ENCODE data around the gene C3orf52.
A peak's percentile ranks its signal among the peaks of the same experiment; 100 is the strongest.

The C3orf52 gene

GRCh38 chr3:112086875-112087524, 811 bp downstream of the C3orf52 start:
- DNase-seq = no peak

- DNase-seq = no peak
Measured at GRCh38 chr3:112087746-112088145, 1.6 kb downstream of the C3orf52 start.

GRCh38 chr3:112088944-112089343, 2.8 kb downstream of the C3orf52 start:
- DNase-seq = no peak

GRCh38 chr3:112089956-112090886, 4.0 kb downstream of the C3orf52 start:
- peak; percentile 51 for DNase-seq

GRCh38 chr3:112090887-112091586, 4.8 kb downstream of the C3orf52 start:
- peak; percentile 26 for DNase-seq

- DNase-seq = no peak
Measured at GRCh38 chr3:112092496-112093179, 6.4 kb downstream of the C3orf52 start.

GRCh38 chr3:112093180-112093522, 7.0 kb downstream of the C3orf52 start:
- no peak for DNase-seq

- no peak for DNase-seq
Measured at GRCh38 chr3:112095731-112096130, 9.5 kb downstream of the C3orf52 start.

GRCh38 chr3:112096176-112096575, 10.0 kb downstream of the C3orf52 start:
- DNase-seq = no peak

- DNase-seq = peak; percentile 80
Measured at GRCh38 chr3:112097378-112097777, 11.2 kb downstream of the C3orf52 start.

GRCh38 chr3:112101916-112102315, 15.7 kb downstream of the C3orf52 start:
- no peak for DNase-seq

- no peak for DNase-seq
Measured at GRCh38 chr3:112104774-112105173, 18.6 kb downstream of the C3orf52 start.

- peak; percentile 47 for DNase-seq
Measured at GRCh38 chr3:112109322-112109721, 23.1 kb downstream of the C3orf52 start.

- peak; percentile 88 for DNase-seq
Measured at GRCh38 chr3:112111785-112112402, 25.7 kb downstream of the C3orf52 start.

- no peak for DNase-seq
Measured at GRCh38 chr3:112114576-112115160, 28.5 kb downstream of the C3orf52 start.

GRCh38 chr3:112115161-112115739, 29.1 kb downstream of the C3orf52 start:
- DNase-seq = no peak

GRCh38 chr3:112115806-112116383, 29.7 kb downstream of the C3orf52 start:
- DNase-seq = no peak

GRCh38 chr3:112116748-112117186, 30.6 kb downstream of the C3orf52 start:
- DNase-seq = no peak

GRCh38 chr3:112117415-112117814, 31.2 kb downstream of the C3orf52 start:
- no peak for DNase-seq

- no peak for DNase-seq
Measured at GRCh38 chr3:112117841-112118571, 31.8 kb downstream of the C3orf52 start.

Measured in NCI-H1436 (cell line).